Fibroblast of mammary gland (primary cell): Measurements from ENCODE around the gene CFAP61.

ENCODE experiments used
- DNase-seq: peaks from one replicate; pipeline ENCODE4 v3.0.0-alpha.2; 2010; ENCODE audit warnings: low read depth
- H3K4me3 ChIP-seq: 2 replicates; pipeline ENCODE4 v1.5.1; 2011; ENCODE audit warnings: low read depth, mild to moderate bottlenecking, low read length, moderate library complexity; ENCODE audit not compliant: control insufficient read depth
- CTCF ChIP-seq: conservative IDR thresholded peaks from 2 replicates; pipeline ENCODE4 v1.5.1; 2011; ENCODE audit warnings: low read depth, low read length, inconsistent platforms; ENCODE audit not compliant: control insufficient read depth, insufficient read depth

CFAP61 gene

GRCh38 chr20:20143646-20144045 lies 91.3 kb downstream of the CFAP61 start:
- DNase-seq, result no peak
- H3K4me3 ChIP-seq, result no peak overlapping the region
- no peak for TF ChIP-seq CTCF

- no peak for TF ChIP-seq CTCF
- no peak for DNase-seq
- no peak overlapping the region for H3K4me3 ChIP-seq
Measured at GRCh38 chr20:20148779-20149178, 96.4 kb downstream of the CFAP61 start.

- no peak for TF ChIP-seq CTCF
- DNase-seq, result no peak
- H3K4me3 ChIP-seq, result no peak overlapping the region
Measured at GRCh38 chr20:20150241-20150640, 97.9 kb downstream of the CFAP61 start.

GRCh38 chr20:20160520-20160919 lies 108.2 kb downstream of the CFAP61 start:
- DNase-seq, result no peak
- TF ChIP-seq CTCF, result no peak
- H3K4me3 ChIP-seq, result no peak overlapping the region

- no peak for TF ChIP-seq CTCF
- no peak overlapping the region for H3K4me3 ChIP-seq
- no peak for DNase-seq
Measured at GRCh38 chr20:20161611-20162010, 109.3 kb downstream of the CFAP61 start.

- H3K4me3 ChIP-seq, result no peak overlapping the region
- DNase-seq, result no peak
- no peak for TF ChIP-seq CTCF
Measured at GRCh38 chr20:20167698-20168097, 115.4 kb downstream of the CFAP61 start.

- H3K4me3 ChIP-seq, result no peak overlapping the region
- TF ChIP-seq CTCF, result no peak
- DNase-seq, result no peak
Measured at GRCh38 chr20:20173254-20173653, 120.9 kb downstream of the CFAP61 start.
